ENCODE results near the gene EPSTI1. TPM values are rescaled to one million over a fixed set of nuclear protein-coding genes. Genes with fewer than 3 reads are reported as not detected.

Gene EPSTI1
- polyA plus RNA-seq, 1 donor from 2014 or later: not detected

GRCh38 chr13:42926043-42926442 is 66.0 kb downstream of the EPSTI1 start:
- Histone ChIP-seq H3K27me3 (ENCODE audit: insufficient read depth, low read depth, low read length) (no peaks in the 10 kb centered on the region), H3K79me2 (replicated peaks; ENCODE audit: insufficient read depth, low read length) (no peaks in the 10 kb centered on the region), H2AFZ (ENCODE audit: low read depth, low read length) (no peak overlapping the region), H3K4me2 (ENCODE audit: low read length) (no peak overlapping the region), H3K9me3 (ENCODE audit: low read length) (no peaks in the 10 kb centered on the region), H3K9me2 (ENCODE audit: insufficient read depth, low read length) (no peaks in the 10 kb centered on the region), H3K27ac (ENCODE audit: low read length) (no peak overlapping the region), H4K20me1 (ENCODE audit: insufficient read depth) (no peaks in the 10 kb centered on the region), H3K36me3 (ENCODE audit: insufficient read depth, low read length) (no peaks in the 10 kb centered on the region), H3F3A (ENCODE audit: insufficient read depth, low read length, poor library complexity, severe bottlenecking) (no peaks in the 10 kb centered on the region), H3K4me3 (ENCODE audit: low read length) (no peak overlapping the region), H3K9ac (ENCODE audit: low read length) (no peak overlapping the region)
- TF ChIP-seq EP300 (conservative IDR thresholded peaks at IDR 0.05; ENCODE audit: poor library complexity, severe bottlenecking): no peak
- no peak for TF ChIP-seq MXI1 (conservative IDR thresholded peaks at IDR 0.05; ENCODE audit: poor library complexity, severe bottlenecking)
- no peak for TF ChIP-seq EZH2 (IDR thresholded peaks at IDR 0.05; ENCODE audit: borderline replicate concordance, insufficient read depth, low read length, poor library complexity, severe bottlenecking)
- no peak for TF ChIP-seq TAF1 (IDR thresholded peaks at IDR 0.05; ENCODE audit: low read depth)
- no peak for TF ChIP-seq RAD21 (conservative IDR thresholded peaks at IDR 0.05)
- no peak for TF ChIP-seq SMC3 (conservative IDR thresholded peaks at IDR 0.05; ENCODE audit: poor library complexity)
- no peak for TF ChIP-seq POLR2AphosphoS5 (IDR thresholded peaks at IDR 0.05)
- TF ChIP-seq, protein P1, sequence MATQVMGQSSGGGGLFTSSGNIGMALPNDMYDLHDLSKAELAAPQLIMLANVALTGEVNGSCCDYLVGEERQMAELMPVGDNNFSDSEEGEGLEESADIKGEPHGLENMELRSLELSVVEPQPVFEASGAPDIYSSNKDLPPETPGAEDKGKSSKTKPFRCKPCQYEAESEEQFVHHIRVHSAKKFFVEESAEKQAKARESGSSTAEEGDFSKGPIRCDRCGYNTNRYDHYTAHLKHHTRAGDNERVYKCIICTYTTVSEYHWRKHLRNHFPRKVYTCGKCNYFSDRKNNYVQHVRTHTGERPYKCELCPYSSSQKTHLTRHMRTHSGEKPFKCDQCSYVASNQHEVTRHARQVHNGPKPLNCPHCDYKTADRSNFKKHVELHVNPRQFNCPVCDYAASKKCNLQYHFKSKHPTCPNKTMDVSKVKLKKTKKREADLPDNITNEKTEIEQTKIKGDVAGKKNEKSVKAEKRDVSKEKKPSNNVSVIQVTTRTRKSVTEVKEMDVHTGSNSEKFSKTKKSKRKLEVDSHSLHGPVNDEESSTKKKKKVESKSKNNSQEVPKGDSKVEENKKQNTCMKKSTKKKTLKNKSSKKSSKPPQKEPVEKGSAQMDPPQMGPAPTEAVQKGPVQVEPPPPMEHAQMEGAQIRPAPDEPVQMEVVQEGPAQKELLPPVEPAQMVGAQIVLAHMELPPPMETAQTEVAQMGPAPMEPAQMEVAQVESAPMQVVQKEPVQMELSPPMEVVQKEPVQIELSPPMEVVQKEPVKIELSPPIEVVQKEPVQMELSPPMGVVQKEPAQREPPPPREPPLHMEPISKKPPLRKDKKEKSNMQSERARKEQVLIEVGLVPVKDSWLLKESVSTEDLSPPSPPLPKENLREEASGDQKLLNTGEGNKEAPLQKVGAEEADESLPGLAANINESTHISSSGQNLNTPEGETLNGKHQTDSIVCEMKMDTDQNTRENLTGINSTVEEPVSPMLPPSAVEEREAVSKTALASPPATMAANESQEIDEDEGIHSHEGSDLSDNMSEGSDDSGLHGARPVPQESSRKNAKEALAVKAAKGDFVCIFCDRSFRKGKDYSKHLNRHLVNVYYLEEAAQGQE (IDR thresholded peaks at IDR 0.05; ENCODE audit: borderline replicate concordance): no peak

DNA sequence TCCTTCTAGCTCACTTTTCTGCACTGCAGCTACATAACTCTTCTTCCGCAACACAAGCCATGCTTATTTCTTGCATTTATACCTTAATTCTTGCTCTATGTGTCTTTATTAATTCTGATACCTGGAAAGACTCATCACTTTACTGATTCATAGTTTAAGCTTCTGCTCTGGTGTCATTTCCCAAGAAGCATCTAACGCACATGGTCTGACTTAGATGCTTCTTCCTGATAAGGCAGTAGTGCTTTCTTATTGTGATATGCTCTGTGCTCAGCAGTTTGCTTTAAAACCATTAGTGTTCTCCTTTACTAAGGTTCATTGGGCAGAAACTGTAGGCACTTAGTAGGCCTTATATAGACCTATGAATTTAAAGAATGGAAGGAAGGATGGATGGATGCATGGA is 66.4 kb downstream of the EPSTI1 start:
- H3K79me2 ChIP-seq (replicated peaks; ENCODE audit: insufficient read depth, low read length): no peaks in the 10 kb centered on the region
- H3K27ac ChIP-seq (ENCODE audit: low read length): no peak overlapping the region
- H2AFZ ChIP-seq (ENCODE audit: low read depth, low read length): no peak overlapping the region
- TF ChIP-seq, protein P1 (IDR thresholded peaks at IDR 0.05; ENCODE audit: borderline replicate concordance): no peak
- no peak for TF ChIP-seq MXI1 (conservative IDR thresholded peaks at IDR 0.05; ENCODE audit: poor library complexity, severe bottlenecking)
- TF ChIP-seq SMC3 (conservative IDR thresholded peaks at IDR 0.05; ENCODE audit: poor library complexity): no peak
- TF ChIP-seq EP300 (conservative IDR thresholded peaks at IDR 0.05; ENCODE audit: poor library complexity, severe bottlenecking): no peak
- no peak for TF ChIP-seq CTCF (IDR thresholded peaks at IDR 0.05; ENCODE audit: poor library complexity, severe bottlenecking)
- no peak for TF ChIP-seq EZH2 (IDR thresholded peaks at IDR 0.05; ENCODE audit: borderline replicate concordance, insufficient read depth, low read length, poor library complexity, severe bottlenecking)
- TF ChIP-seq TAF1 (IDR thresholded peaks at IDR 0.05; ENCODE audit: low read depth): no peak
- no peak for TF ChIP-seq RAD21 (conservative IDR thresholded peaks at IDR 0.05)
- no peak for TF ChIP-seq POLR2AphosphoS5 (IDR thresholded peaks at IDR 0.05)
- H3K9me2 ChIP-seq (ENCODE audit: insufficient read depth, low read length): no peaks in the 10 kb centered on the region
- no peak overlapping the region for H3K4me3 ChIP-seq (ENCODE audit: low read length)
- H3K4me2 ChIP-seq (ENCODE audit: low read length): no peak overlapping the region
- H3K9ac ChIP-seq (ENCODE audit: low read length): no peak overlapping the region
- H3F3A ChIP-seq (ENCODE audit: insufficient read depth, low read length, poor library complexity, severe bottlenecking): no peaks in the 10 kb centered on the region
- H4K20me1 ChIP-seq (ENCODE audit: insufficient read depth): no peaks in the 10 kb centered on the region
- H3K9me3 ChIP-seq (ENCODE audit: low read length): no peaks in the 10 kb centered on the region
- H3K36me3 ChIP-seq (ENCODE audit: insufficient read depth, low read length): no peaks in the 10 kb centered on the region
- H3K27me3 ChIP-seq (ENCODE audit: insufficient read depth, low read depth, low read length): no peaks in the 10 kb centered on the region
